ENCODE data around the gene RNF39.

DNA sequence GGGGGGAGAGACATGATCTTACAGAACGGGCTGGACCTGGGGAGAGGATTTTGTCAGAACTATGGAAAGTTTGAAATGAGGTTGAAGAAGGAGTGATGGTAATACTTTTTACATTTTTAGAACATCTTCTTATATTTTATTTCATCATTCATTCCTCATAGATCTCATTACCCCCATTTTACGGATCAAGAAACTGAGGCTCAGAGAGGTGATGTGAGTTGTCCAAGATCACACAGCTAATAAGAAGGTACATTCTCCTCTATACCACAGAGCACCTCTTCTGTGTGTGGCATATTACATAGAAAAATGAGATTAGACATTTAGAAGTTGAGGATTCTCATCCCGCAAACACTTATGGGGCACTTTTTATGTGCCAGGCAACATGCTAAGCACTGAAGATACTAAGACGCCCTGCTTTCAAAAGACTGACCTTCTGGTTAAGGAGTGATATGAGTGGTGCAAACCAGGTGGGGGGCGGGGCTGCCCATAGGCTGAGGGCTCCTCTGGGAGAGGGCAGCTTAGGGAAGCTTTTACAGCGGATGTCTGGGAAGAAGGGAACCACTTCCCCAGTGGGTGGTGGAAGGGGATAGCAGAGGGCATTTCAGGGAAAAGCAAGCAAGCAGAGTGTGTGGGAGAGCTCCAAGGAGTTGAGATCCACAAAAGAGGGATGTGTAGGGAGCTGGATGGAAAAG, 17.4 kb upstream of the RNF39 start:
- TF ChIP-seq, protein P1, sequence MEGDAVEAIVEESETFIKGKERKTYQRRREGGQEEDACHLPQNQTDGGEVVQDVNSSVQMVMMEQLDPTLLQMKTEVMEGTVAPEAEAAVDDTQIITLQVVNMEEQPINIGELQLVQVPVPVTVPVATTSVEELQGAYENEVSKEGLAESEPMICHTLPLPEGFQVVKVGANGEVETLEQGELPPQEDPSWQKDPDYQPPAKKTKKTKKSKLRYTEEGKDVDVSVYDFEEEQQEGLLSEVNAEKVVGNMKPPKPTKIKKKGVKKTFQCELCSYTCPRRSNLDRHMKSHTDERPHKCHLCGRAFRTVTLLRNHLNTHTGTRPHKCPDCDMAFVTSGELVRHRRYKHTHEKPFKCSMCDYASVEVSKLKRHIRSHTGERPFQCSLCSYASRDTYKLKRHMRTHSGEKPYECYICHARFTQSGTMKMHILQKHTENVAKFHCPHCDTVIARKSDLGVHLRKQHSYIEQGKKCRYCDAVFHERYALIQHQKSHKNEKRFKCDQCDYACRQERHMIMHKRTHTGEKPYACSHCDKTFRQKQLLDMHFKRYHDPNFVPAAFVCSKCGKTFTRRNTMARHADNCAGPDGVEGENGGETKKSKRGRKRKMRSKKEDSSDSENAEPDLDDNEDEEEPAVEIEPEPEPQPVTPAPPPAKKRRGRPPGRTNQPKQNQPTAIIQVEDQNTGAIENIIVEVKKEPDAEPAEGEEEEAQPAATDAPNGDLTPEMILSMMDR (IDR thresholded peaks at IDR 0.05), result no peak
- no peak for TF ChIP-seq POLR2A (IDR thresholded peaks at IDR 0.05)
